ENCODE data around the gene TLDC2. TPM values are rescaled to one million over a fixed set of nuclear protein-coding genes. Genes with fewer than 3 reads are reported as not detected.
"Not testable (repeated sequence)": the region's sequence is repeated elsewhere in the genome, so short reads cannot be mapped to it uniquely, and the experiment has no call there.

TLDC2 gene
- polyA plus RNA-seq, 3 donors = 1.8 to 3.7 (median 2.8) TPM

- no peak for DNase-seq (ENCODE audit: extremely low read depth in 1 of 11, low read depth in 9 of 11, low spot score in 4 of 11)
Measured at GRCh38 chr20:36887752-36888090, 11.8 kb downstream of the TLDC2 start.

- DNase-seq (ENCODE audit: extremely low read depth in 1 of 11, low read depth in 9 of 11, low spot score in 4 of 11) = no peak
Measured at GRCh38 chr20:36888880-36889516, 13.1 kb downstream of the TLDC2 start.

- no peak for DNase-seq (ENCODE audit: extremely low read depth in 1 of 11, low read depth in 9 of 11, low spot score in 4 of 11)
Measured at GRCh38 chr20:36890586-36890985, 14.6 kb downstream of the TLDC2 start.

GRCh38 chr20:36891211-36891610, 15.3 kb downstream of the TLDC2 start:
- no peak for DNase-seq (ENCODE audit: extremely low read depth in 1 of 11, low read depth in 9 of 11, low spot score in 4 of 11)

GRCh38 chr20:36893801-36894200, 17.9 kb downstream of the TLDC2 start:
- no peak for DNase-seq (ENCODE audit: extremely low read depth in 1 of 11, low read depth in 9 of 11, low spot score in 4 of 11)

GRCh38 chr20:36895036-36895435, 19.1 kb downstream of the TLDC2 start:
- no peak for DNase-seq (ENCODE audit: extremely low read depth in 1 of 11, low read depth in 9 of 11, low spot score in 4 of 11)

GRCh38 chr20:36904690-36905089, 28.8 kb downstream of the TLDC2 start:
- no peak for DNase-seq (ENCODE audit: extremely low read depth in 1 of 11, low read depth in 9 of 11, low spot score in 4 of 11)

GRCh38 chr20:36905566-36905965, 29.6 kb downstream of the TLDC2 start:
- DNase-seq (ENCODE audit: extremely low read depth in 1 of 11, low read depth in 9 of 11, low spot score in 4 of 11) = not testable (repeated sequence)

- not testable (repeated sequence) for DNase-seq (ENCODE audit: extremely low read depth in 1 of 11, low read depth in 9 of 11, low spot score in 4 of 11)
Measured at GRCh38 chr20:36906086-36906485, 30.1 kb downstream of the TLDC2 start.

GRCh38 chr20:36908603-36909002, 32.7 kb downstream of the TLDC2 start:
- peak in 8 of 11 donors; percentile 17 to 54 (median 26) for DNase-seq (ENCODE audit: extremely low read depth in 1 of 11, low read depth in 9 of 11, low spot score in 4 of 11)

- DNase-seq (ENCODE audit: extremely low read depth in 1 of 11, low read depth in 9 of 11, low spot score in 4 of 11) = no peak
Measured at GRCh38 chr20:36916199-36916598, 40.3 kb downstream of the TLDC2 start.

GRCh38 chr20:36917240-36917639, 41.3 kb downstream of the TLDC2 start:
- no peak for DNase-seq (ENCODE audit: extremely low read depth in 1 of 11, low read depth in 9 of 11, low spot score in 4 of 11)

GRCh38 chr20:36917943-36918342, 42.0 kb downstream of the TLDC2 start:
- DNase-seq (ENCODE audit: extremely low read depth in 1 of 11, low read depth in 9 of 11, low spot score in 4 of 11) = no peak

GRCh38 chr20:36919715-36920333, 43.9 kb downstream of the TLDC2 start:
- DNase-seq (ENCODE audit: extremely low read depth in 1 of 11, low read depth in 9 of 11, low spot score in 4 of 11) = peak; percentile 17 to 44 (median 33)

- DNase-seq (ENCODE audit: extremely low read depth in 1 of 11, low read depth in 9 of 11, low spot score in 4 of 11) = no peak
Measured at GRCh38 chr20:36920334-36920730, 44.4 kb downstream of the TLDC2 start.

- no peak for DNase-seq (ENCODE audit: extremely low read depth in 1 of 11, low read depth in 9 of 11, low spot score in 4 of 11)
Measured at GRCh38 chr20:36924167-36925045, 48.5 kb downstream of the TLDC2 start.

- DNase-seq (ENCODE audit: extremely low read depth in 1 of 11, low read depth in 9 of 11, low spot score in 4 of 11) = no peak
Measured at GRCh38 chr20:36925234-36925633, 49.3 kb downstream of the TLDC2 start.

- no peak for DNase-seq (ENCODE audit: extremely low read depth in 1 of 11, low read depth in 9 of 11, low spot score in 4 of 11)
Measured at GRCh38 chr20:36926653-36927200, 50.8 kb downstream of the TLDC2 start.

GRCh38 chr20:36927704-36928103, 51.8 kb downstream of the TLDC2 start:
- no peak for DNase-seq (ENCODE audit: extremely low read depth in 1 of 11, low read depth in 9 of 11, low spot score in 4 of 11)

GRCh38 chr20:36929290-36929689, 53.4 kb downstream of the TLDC2 start:
- no peak for DNase-seq (ENCODE audit: extremely low read depth in 1 of 11, low read depth in 9 of 11, low spot score in 4 of 11)

Data from renal cortex interstitium (tissue), 11 donors.